DMS53 treated with DMSO at 0.1 percent for 48 hours (cell line): ENCODE results near the gene LRRC74A.

Experiments
- DNase-seq: peaks from one replicate; lab custom pipeline; 2025; ENCODE audit not compliant: unreplicated experiment; lab: John Stamatoyannopoulos, UW

The LRRC74A gene

GRCh38 chr14:76810525-76810924 lies 15.7 kb upstream of the LRRC74A start:
- DNase-seq: no peak

DNA sequence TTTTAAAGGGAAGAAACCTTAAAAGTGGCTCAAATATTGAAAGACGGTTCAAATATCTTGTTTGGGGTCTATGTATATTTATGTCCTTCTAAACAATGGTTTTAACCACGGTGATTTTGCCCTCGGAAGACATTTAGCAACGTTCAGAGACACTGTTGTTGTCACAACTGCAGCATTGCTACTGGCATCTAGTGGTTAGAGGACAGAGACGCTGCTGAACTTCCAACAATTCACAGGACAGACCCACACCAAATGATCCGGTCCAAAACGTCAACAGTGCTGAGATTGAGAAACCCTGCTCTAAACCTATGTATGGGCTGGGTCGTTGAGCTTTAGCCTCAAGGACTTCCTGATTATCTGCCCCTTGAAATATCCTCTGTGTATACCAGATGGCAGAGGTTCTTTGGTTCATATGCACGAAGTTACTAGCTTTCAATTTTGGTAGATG lies 15.2 kb upstream of the LRRC74A start:
- DNase-seq: peak; percentile 3

DNA sequence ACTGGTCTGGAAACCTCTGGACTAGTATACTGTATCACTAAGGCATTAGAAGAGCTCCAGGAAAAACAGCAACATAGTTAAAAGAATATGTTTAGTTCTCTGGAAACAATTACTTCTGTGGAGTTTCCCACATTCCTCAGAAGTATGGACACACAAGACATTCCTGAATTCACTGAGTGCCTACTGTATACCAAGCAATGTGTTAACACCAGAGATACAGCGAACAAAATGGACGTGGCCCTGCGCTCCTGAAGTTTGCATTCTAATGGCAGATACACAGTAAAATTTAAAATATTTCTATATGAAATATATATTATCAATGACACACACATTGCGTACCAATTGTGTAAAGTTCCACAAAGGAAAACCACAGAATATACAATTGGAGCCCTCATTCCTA lies 14.6 kb upstream of the LRRC74A start:
- DNase-seq: no peak

DNA sequence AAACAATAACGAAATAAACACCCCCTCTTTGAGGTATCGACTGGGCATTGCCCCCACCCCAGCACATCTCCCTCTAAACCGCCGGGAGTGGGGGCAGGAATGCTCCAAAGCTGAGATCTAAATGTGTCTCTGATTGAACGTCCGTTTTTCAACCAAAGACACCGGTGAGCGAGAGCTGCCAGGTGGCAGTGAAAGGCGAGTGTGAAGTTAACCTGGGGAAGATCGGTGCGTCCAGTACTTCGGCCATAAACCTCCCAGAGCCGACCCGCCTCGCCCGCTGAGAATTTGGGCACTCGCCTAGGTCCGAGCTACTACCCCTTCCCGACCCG lies 14.2 kb upstream of the LRRC74A start:
- peak; percentile 7 for DNase-seq

GRCh38 chr14:76812422-76813383 lies 13.5 kb upstream of the LRRC74A start, which contains the start of gene ANGEL1:
ANGEL1 (minus strand) TSS chr14:76812882; CDS start chr14:76812827, 55 bp downstream.
- peak; percentile 73 for DNase-seq

DNA sequence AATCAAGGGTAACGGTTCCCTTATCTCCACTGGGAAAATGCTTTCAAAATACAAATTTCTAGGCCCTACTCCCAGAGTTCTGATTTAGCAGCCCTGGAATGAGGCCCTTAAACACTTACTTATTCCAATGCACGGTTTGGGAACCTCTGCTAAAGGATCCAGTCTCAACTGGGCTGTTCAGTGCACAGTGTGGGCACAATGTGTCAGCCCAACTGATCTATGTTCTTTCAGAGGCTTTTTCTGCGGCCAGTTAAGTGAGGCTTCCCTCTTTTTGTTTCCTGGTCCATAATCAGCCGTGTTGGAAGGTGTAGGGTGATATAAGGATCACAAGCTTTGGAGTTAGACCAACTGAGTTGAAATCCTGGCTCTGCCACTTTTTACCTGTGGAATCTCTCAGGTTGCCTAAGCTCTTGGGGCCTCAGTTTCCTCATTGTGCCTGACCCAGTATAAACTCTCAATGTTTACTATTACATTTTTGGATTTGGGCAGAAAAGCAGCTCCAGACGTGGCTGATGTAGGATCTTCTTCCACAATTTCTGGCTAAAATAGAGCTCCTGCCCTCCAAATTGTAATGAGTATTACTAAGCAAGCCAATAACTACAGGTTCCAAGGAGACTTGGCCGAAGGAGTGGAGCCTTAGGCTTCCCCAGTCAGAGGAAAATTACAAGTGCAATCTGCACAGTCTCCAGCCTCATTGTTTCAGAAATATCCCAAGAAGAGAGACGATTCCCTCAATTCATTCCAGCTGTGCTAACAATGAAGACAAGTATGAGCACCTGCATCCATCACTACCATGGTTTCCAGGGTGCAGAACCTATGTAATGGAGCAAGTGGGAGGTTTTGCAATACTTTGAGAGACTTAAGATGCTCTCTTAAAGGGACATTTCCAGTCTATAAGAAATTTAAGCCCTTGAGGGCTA lies 11.2 kb upstream of the LRRC74A start:
- DNase-seq: no peak

DNA sequence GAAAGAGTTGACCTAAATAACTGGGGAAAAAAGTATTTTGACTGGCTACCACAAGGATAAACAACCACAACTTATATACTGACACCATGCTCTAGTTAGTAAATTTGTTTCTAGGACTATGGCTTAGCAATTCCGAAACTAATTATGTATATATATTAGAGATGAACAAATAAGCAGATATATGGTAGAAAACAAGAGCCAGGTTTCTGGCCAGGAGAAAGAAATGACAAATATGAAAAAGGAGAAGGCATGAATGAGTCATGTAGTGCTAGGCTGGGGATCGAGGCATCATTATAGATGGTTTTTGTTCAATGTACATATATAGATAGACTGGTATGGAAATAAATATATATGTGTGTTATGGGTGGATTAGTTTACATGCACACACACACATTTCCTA lies 5.5 kb upstream of the LRRC74A start:
- no peak for DNase-seq

GRCh38 chr14:76827696-76828296 lies 1.6 kb downstream of the LRRC74A start:
- no peak for DNase-seq

DNA sequence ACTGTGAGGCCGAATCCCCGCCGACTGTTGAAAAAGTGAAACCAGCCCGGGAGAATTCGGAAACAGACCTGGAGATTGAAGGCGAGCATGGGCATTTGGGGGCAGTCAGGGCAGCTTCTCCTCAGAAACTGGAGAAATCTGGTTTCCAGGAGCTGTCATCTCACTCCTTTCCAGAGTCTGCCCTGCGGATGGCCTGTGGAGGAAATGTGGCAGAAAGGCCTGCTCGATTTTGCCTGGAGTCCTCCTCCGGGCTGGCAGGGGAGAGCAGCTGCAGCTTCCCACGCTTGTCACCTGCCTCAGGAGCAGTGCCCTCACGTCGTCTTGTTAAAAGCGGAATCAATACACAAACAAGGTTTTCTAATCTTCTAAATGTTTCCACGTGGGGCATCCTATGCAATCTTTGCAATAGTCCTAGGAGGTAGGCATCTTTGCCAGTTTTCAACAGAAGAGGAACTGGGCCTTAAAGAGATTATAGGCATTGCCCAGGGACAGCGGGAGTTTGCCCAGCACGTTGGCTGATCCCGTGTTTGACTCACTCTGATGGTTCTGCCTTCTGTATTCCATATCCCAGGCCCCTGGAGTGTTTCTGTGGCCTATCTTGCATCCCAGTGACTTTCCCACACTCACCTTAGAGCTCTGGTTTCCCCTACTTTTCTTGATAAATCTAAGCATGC lies 2.3 kb downstream of the LRRC74A start:
- peak; percentile 2 for DNase-seq

GRCh38 chr14:76829013-76829365 lies 2.8 kb downstream of the LRRC74A start:
- DNase-seq: no peak

- no peak for DNase-seq
Observed at GRCh38 chr14:76829650-76830421, 3.6 kb downstream of the LRRC74A start.

DNA sequence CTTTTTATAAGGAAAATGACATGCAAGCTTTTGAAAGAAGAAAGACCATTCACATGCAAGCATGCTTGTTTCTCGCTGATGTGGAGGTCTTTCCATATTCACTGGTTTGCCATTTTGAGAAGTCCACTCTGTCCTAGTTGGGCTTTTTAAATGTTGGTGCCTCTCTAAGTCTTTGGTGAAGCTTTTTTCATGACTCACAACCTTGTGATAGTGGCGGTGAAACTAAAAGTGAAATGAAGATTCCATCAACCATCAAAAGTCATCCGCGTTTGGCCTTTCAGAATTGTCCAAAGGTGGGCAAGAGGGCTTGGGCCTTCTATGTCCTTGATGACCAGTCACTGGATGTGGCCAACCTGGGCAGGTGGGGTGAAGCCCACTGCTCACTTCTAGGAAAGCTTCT lies 4.3 kb downstream of the LRRC74A start:
- no peak for DNase-seq

- no peak for DNase-seq
Observed at GRCh38 chr14:76832503-76832988, 6.3 kb downstream of the LRRC74A start.

- no peak for DNase-seq
Observed at GRCh38 chr14:76833011-76833410, 6.8 kb downstream of the LRRC74A start.

DNA sequence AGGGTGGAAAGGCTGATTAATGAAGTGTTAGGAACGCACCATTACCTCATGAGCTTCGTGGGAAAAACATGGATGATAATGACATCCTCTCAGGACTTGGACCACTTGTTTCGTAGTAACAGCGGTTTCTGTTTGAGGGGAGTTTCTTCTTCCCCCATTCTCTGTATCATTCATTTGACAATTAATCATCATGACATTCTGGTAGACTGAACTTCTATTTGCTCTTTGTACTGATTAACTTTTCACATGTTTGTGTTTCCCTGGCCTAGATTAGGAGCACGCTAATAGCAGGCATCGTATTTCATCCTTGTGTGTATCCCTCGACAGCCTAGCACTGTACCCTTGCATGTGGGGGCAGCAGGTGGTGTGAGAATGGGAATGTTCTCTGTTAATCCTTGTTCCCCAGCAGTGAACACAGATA lies 8.0 kb downstream of the LRRC74A start:
- peak; percentile 8 for DNase-seq

DNA sequence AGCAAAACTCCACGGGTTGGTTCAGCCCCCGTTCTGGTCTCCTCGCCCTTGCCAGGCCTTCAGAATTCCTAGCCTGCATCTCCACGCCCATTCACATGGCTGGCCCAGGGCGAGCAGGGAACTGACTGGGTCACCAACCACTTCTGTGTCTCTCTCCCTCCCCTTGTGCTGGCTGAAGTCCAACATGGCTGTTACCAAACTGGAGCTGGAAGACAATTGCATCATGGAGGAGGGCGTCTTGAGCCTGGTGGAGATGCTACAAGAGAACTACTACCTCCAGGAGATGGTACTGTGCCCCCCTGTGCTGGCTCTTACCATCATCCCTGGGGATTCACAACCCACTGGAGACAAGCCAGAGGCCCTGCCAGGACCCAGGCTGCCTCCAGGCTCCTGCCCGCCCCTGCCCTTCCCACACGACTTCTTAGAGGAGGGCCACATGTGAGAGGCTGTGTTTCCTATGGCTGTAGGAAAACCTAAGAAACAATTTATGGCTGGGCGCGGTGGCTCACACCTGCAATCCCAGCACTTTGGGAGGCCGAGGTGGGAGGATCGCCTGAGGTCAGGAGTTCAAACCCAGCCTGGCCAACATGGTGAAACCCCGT lies 9.9 kb downstream of the LRRC74A start:
- no peak for DNase-seq

DNA sequence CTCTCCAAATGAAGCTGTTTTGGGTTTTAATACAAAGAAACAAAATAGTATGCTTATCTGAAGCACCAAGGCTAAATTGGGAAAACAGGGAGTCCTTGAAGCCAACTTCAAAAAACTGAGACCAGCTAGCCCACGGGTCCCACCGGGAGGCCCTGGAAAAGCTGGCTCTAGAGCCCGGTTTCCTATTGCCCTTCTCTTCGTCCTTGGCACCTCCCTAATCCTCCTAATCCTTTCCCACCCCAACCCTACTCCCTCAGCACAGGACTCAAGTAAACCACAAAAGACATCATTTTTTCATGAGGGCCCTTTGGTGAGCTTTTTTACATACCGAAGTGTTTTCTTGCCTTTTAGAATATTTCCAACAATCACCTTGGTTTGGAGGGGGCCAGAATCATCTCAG lies 11.3 kb downstream of the LRRC74A start:
- no peak for DNase-seq

- DNase-seq: no peak
Observed at GRCh38 chr14:76842414-76842813, 16.2 kb downstream of the LRRC74A start.

DNA sequence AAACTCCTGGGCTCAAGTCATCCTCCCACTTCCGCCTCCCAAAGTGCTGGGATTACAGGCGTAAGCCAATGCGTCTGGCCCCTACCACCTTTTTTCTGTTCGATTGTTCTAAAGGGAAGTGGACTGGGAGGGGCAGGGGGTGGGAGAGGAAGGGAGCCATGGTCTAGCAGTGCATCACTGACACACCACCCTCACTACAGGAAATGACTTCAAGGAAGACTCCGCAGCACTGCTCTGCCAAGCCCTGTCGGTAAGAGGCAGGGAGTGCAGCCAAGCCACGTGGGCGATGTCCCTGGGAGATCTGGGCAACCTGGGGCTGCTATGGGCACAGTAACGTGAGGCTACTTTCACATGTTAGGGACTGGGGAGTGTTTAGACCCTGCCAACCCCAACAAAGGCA lies 18.0 kb downstream of the LRRC74A start:
- no peak for DNase-seq
